Frontal cortex (tissue), 4 donors: ENCODE results near the gene FBXO39. TPM values are rescaled to one million over a fixed set of nuclear protein-coding genes. Genes with fewer than 3 reads are reported as not detected.
A peak's percentile ranks its signal among the peaks of the same experiment; 100 is the strongest.
"Not testable (repeated sequence)": the region's sequence is repeated elsewhere in the genome, so short reads cannot be mapped to it uniquely, and the experiment has no call there.

Experiments
- DNase-seq, 2 donors: peaks; one replicate each; pipeline ENCODE4 v3.0.0; 2012; ENCODE audit warnings: low spot score in 2 of 2
- FAIRE-seq: peaks from 2 replicates; lab custom pipeline; 2012; peaks lifted over from hg19 to GRCh38; lab: Jason Lieb, UNC
- total RNA-seq: library from RNA; depleted of rRNA; stranded (reverse); fragments of >200 nt; gene quantifications from one replicate; pipeline ENCODE4 v1.2.3, GENCODE V29; 2014
- donor health status: control.
- donor health status: control.
- donor health status: control.

The FBXO39 gene
- not detected for total RNA-seq

- DNase-seq (no peak), FAIRE-seq (no peak)
Measured at GRCh38 chr17:6775871-6776405, at the start of gene FBXO39. FBXO39 (plus strand) TSS chr17:6776215; CDS start chr17:6779869, 3,654 bp downstream.

GRCh38 chr17:6729531-6729930 is 46.5 kb upstream of the FBXO39 start:
- DNase-seq (no peak), FAIRE-seq (no peak)

GRCh38 chr17:6746665-6747064 is 29.4 kb upstream of the FBXO39 start:
- DNase-seq, FAIRE-seq: not testable (repeated sequence)

- DNase-seq (no peak), FAIRE-seq (no peak)
Measured at GRCh38 chr17:6748617-6749016, 27.4 kb upstream of the FBXO39 start.

GRCh38 chr17:6749519-6749918 is 26.5 kb upstream of the FBXO39 start:
- no peak for FAIRE-seq

GRCh38 chr17:6752068-6752909 is 23.7 kb upstream of the FBXO39 start:
- FAIRE-seq = no peak
- peak in 1 of 2 donors; percentile 35 for DNase-seq

More at GRCh38 chr17:6749519-6749918, 26.5 kb upstream of the FBXO39 start:
- DNase-seq = no peak

- peak in 1 of 2 donors; percentile 41 for DNase-seq
- no peak for FAIRE-seq
Measured at GRCh38 chr17:6753006-6753445, 23.0 kb upstream of the FBXO39 start.

- DNase-seq = no peak
- FAIRE-seq = no peak
Measured at GRCh38 chr17:6753546-6753945, 22.5 kb upstream of the FBXO39 start.

GRCh38 chr17:6755281-6755680 is 20.7 kb upstream of the FBXO39 start:
- FAIRE-seq (no peak), DNase-seq (no peak)

GRCh38 chr17:6755731-6756184 is 20.3 kb upstream of the FBXO39 start, which contains the start of gene XAF1:
XAF1 (plus strand) TSS chr17:6756046; CDS start chr17:6756079, 33 bp downstream.
- FAIRE-seq = no peak

GRCh38 chr17:6756425-6757031 is 19.5 kb upstream of the FBXO39 start:
- FAIRE-seq = no peak
- DNase-seq = no peak

More at GRCh38 chr17:6755731-6756184, 20.3 kb upstream of the FBXO39 start, which contains the start of gene XAF1:
- DNase-seq = no peak

- no peak for DNase-seq
- no peak for FAIRE-seq
Measured at GRCh38 chr17:6757747-6758146, 18.3 kb upstream of the FBXO39 start.

GRCh38 chr17:6761779-6762178 is 14.2 kb upstream of the FBXO39 start:
- FAIRE-seq = no peak
- no peak for DNase-seq

- DNase-seq = no peak
- FAIRE-seq = no peak
Measured at GRCh38 chr17:6768447-6768846, 7.6 kb upstream of the FBXO39 start.

- DNase-seq (no peak), FAIRE-seq (no peak)
Measured at GRCh38 chr17:6772016-6772415, 4.0 kb upstream of the FBXO39 start.

GRCh38 chr17:6774906-6775305 is 1.1 kb upstream of the FBXO39 start:
- FAIRE-seq, DNase-seq: not testable (repeated sequence)

GRCh38 chr17:6779411-6779810 is 3.4 kb downstream of the FBXO39 start:
- no peak for FAIRE-seq
- DNase-seq = no peak

GRCh38 chr17:6780001-6780400 is 4.0 kb downstream of the FBXO39 start:
- FAIRE-seq = no peak
- DNase-seq = no peak

GRCh38 chr17:6780886-6781285 is 4.9 kb downstream of the FBXO39 start:
- FAIRE-seq = no peak
- no peak for DNase-seq

GRCh38 chr17:6782244-6782643 is 6.2 kb downstream of the FBXO39 start:
- DNase-seq (no peak), FAIRE-seq (no peak)

- no peak for FAIRE-seq
- no peak for DNase-seq
Measured at GRCh38 chr17:6786618-6787017, 10.6 kb downstream of the FBXO39 start.
